ENCODE results near the gene MREG.
"Not testable (repeated sequence)": the region's sequence is repeated elsewhere in the genome, so short reads cannot be mapped to it uniquely, and the experiment has no call there.

The MREG gene

GRCh38 chr2:215958257-215958656, 55.1 kb downstream of the MREG start:
- no peak for DNase-seq (ENCODE audit: low spot score)

- not testable (repeated sequence) for DNase-seq (ENCODE audit: low spot score)
Measured at GRCh38 chr2:215957354-215958122, 55.8 kb downstream of the MREG start.

GRCh38 chr2:215952860-215953637, 60.3 kb downstream of the MREG start:
- no peak for DNase-seq (ENCODE audit: low spot score)

GRCh38 chr2:215951558-215951957, 61.8 kb downstream of the MREG start:
- DNase-seq (ENCODE audit: low spot score) = no peak

GRCh38 chr2:215949991-215950404, 63.4 kb downstream of the MREG start:
- peak; percentile 86 for DNase-seq (ENCODE audit: low spot score)

- no peak for DNase-seq (ENCODE audit: low spot score)
Measured at GRCh38 chr2:215948051-215948450, 65.3 kb downstream of the MREG start.

- no peak for DNase-seq (ENCODE audit: low spot score)
Measured at GRCh38 chr2:215946586-215946985, 66.8 kb downstream of the MREG start.

- DNase-seq (ENCODE audit: low spot score) = no peak
Measured at GRCh38 chr2:215942194-215942593, 71.2 kb downstream of the MREG start.

GRCh38 chr2:215941726-215942125, 71.6 kb downstream of the MREG start:
- DNase-seq (ENCODE audit: low spot score) = no peak

- no peak for DNase-seq (ENCODE audit: low spot score)
Measured at GRCh38 chr2:215940645-215941184, 72.6 kb downstream of the MREG start.

- no peak for DNase-seq (ENCODE audit: low spot score)
Measured at GRCh38 chr2:215937190-215937589, 76.2 kb downstream of the MREG start.

- DNase-seq (ENCODE audit: low spot score) = no peak
Measured at GRCh38 chr2:215933151-215933550, 80.2 kb downstream of the MREG start.

GRCh38 chr2:215931256-215931903, 82.0 kb downstream of the MREG start:
- DNase-seq (ENCODE audit: low spot score) = peak; percentile 69

GRCh38 chr2:215930505-215931253, 82.7 kb downstream of the MREG start:
- no peak for DNase-seq (ENCODE audit: low spot score)

GRCh38 chr2:215929602-215930335, 83.6 kb downstream of the MREG start:
- no peak for DNase-seq (ENCODE audit: low spot score)

- no peak for DNase-seq (ENCODE audit: low spot score)
Measured at GRCh38 chr2:215928086-215928485, 85.3 kb downstream of the MREG start.

GRCh38 chr2:215926992-215927391, 86.4 kb downstream of the MREG start:
- DNase-seq (ENCODE audit: low spot score) = not testable (repeated sequence)

GRCh38 chr2:215921895-215922294, 91.5 kb downstream of the MREG start:
- DNase-seq (ENCODE audit: low spot score) = peak; percentile 66

GRCh38 chr2:215920244-215921100, 92.9 kb downstream of the MREG start:
- DNase-seq (ENCODE audit: low spot score) = peak; percentile 72

- no peak for DNase-seq (ENCODE audit: low spot score)
Measured at GRCh38 chr2:215919624-215920243, 93.6 kb downstream of the MREG start.

Measured in RKO (cell line).